Activated CD8-positive, alpha-beta T cell treated with anti-CD3 and anti-CD28 coated beads for 36 hours (primary cell): ENCODE data around the gene UGT2B10. TPM values are rescaled to one million over a fixed set of nuclear protein-coding genes. Genes with fewer than 3 reads are reported as not detected.

Experiments used
- total RNA-seq, 2 experiments: library from RNA; stranded (reverse); gene quantifications; one replicate each; pipeline ENCODE4 v1.2.3, GENCODE V29; 2021

Gene UGT2B10
- total RNA-seq, 2 experiments from 2014 or later, result not detected

Other genes with a start within 250 kb of the UGT2B10 start
- not detected for gene UGT2B17, start 239.7 kb upstream of the UGT2B10 start, total RNA-seq
- gene UGT2B15, start 145.3 kb upstream of the UGT2B10 start, total RNA-seq, result not detected
- not detected for gene UGT2A3, start 135.8 kb downstream of the UGT2B10 start, total RNA-seq